HCT116 (cell line): ENCODE measurements around the gene UBE2M. TPM values are rescaled to one million over a fixed set of nuclear protein-coding genes. Genes with fewer than 3 reads are reported as not detected.

Source experiments
- ATAC-seq: fragments of 200-7000 bp; cut with Tn5 transposase; 2 replicates; pipeline ENCODE4 v1.9.1; 2020; ENCODE audit warnings: mild to moderate bottlenecking, moderate library complexity
- BruUV-seq: library from RNA; stranded (reverse); fragments of 400-500 nt; replicated peaks from 2 replicates; lab custom pipeline; 2021; lab: Mats Ljungman, UMichigan
- CTCF ChIA-PET: fragments of 300-600 bp; sonication (Branson Sonifier 250); formaldehyde crosslinking; loops from one replicate; lab custom pipeline; 2021; ENCODE audit warnings: antibody characterized with exemption; lab: Charles Lee
- POLR2A ChIA-PET: fragments of 300-600, 350-600 bp; sonication (Branson Sonifier 250); formaldehyde crosslinking; loops from one replicate; lab custom pipeline; 2021; ENCODE audit warnings: antibody characterized with exemption; lab: Charles Lee
- RAD21 ChIA-PET, 2 experiments: fragments of 300-600 bp; sonication (Branson Sonifier 250); formaldehyde crosslinking; loops; one replicate each; lab custom pipeline; 2023; ENCODE audit warnings: low total read pairs in 2 of 2; ENCODE audit not compliant: uncharacterized antibody in 2 of 2, unreplicated experiment in 2 of 2, low non-redundant PET in 1 of 2; lab: Charles Lee
- DNase-seq: peaks from one replicate; pipeline ENCODE4 v3.0.0-alpha.2; 2010; ENCODE audit warnings: low read depth, low spot score
- H2AFZ ChIP-seq: fragments of 200-600 bp; shearing (Covaris generic), sonication (generic); 2 replicates; pipeline ENCODE4 v1.6.1; 2017; ENCODE audit warnings: low read depth, mixed run types, mixed read lengths, antibody characterized with exemption, low read length; ENCODE audit not compliant: poor library complexity, severe bottlenecking
- H3K27ac ChIP-seq: 2 replicates; pipeline ENCODE4 v1.5.1; 2012; ENCODE audit warnings: low read depth, low read length
- H3K27me3 ChIP-seq: fragments of 200-600 bp; sonication (generic); 2 replicates; pipeline ENCODE4 v1.6.1; 2016; ENCODE audit warnings: mixed run types, low read length, mixed read lengths; ENCODE audit not compliant: insufficient read depth
- H3K36me3 ChIP-seq, 2 experiments: fragments of 200-500 bp in 1 of 2; fragments of 200-600 bp in 1 of 2; sonication (Bioruptor generic) in 1 of 2; sonication (generic) in 1 of 2; 2 replicates each; pipeline versions ENCODE4 v1.5.1 to v1.6.1; 2014 to 2016; ENCODE audit warnings: low read length in 2 of 2, inconsistent platforms in 1 of 2, mixed read lengths in 1 of 2, mixed run types in 1 of 2; ENCODE audit not compliant: insufficient read depth in 2 of 2, control insufficient read depth in 1 of 2
- H3K4me1 ChIP-seq, 2 experiments: fragments of 200-600 bp in 1 of 2; sonication (generic) in 1 of 2; 2 replicates each; pipeline versions ENCODE4 v1.5.1 to v1.6.1; 2012 to 2017; ENCODE audit warnings: low read length in 2 of 2, inconsistent platforms in 1 of 2, mild to moderate bottlenecking in 1 of 2, mixed read lengths in 1 of 2, mixed run types in 1 of 2, moderate library complexity in 1 of 2; ENCODE audit not compliant: insufficient read depth in 2 of 2, control insufficient read depth in 1 of 2
- H3K4me2 ChIP-seq: fragments of 200-600 bp; sonication (generic); 2 replicates; pipeline ENCODE4 v1.6.1; 2017; ENCODE audit warnings: mixed run types, low read length, mixed read lengths
- H3K4me3 ChIP-seq, 2 experiments: fragments of 200-600 bp in 1 of 2; sonication (generic) in 1 of 2; replicated peaks in 1 of 2; 2 replicates each; pipeline ENCODE4 v1.5.1; 2011 to 2016; ENCODE audit warnings: low read length in 2 of 2, control low read depth in 1 of 2, low read depth in 1 of 2, mild to moderate bottlenecking in 1 of 2, mixed read lengths in 1 of 2, mixed run types in 1 of 2
- H3K79me2 ChIP-seq: fragments of 200-600 bp; sonication (generic); 2 replicates; pipeline ENCODE4 v1.6.1; 2017; ENCODE audit warnings: mild to moderate bottlenecking, mixed run types, low read length, moderate library complexity, mixed read lengths; ENCODE audit not compliant: insufficient read depth
- H3K9ac ChIP-seq: fragments of 200-600 bp; sonication (generic); 2 replicates; pipeline ENCODE4 v1.6.1; 2016; ENCODE audit warnings: low read length, mixed read lengths
- H3K9me2 ChIP-seq: fragments of 200-600 bp; sonication (generic), shearing (Covaris generic); 2 replicates; pipeline ENCODE4 v1.6.1; 2017; ENCODE audit warnings: mixed run types, mild to moderate bottlenecking, moderate library complexity; ENCODE audit not compliant: insufficient read depth
- H3K9me3 ChIP-seq, 2 experiments: fragments of 200-500 bp in 1 of 2; fragments of 200-600 bp in 1 of 2; sonication (Bioruptor generic) in 1 of 2; sonication (generic) in 1 of 2; 2 replicates each; pipeline ENCODE4 v1.6.1; 2014 to 2017; ENCODE audit warnings: low read length in 2 of 2, mixed read lengths in 2 of 2, inconsistent platforms in 1 of 2, low read depth in 1 of 2, mild to moderate bottlenecking in 1 of 2, mixed run types in 1 of 2, moderate library complexity in 1 of 2; ENCODE audit not compliant: control insufficient read depth in 1 of 2, insufficient read depth in 1 of 2
- H4K20me1 ChIP-seq: fragments of 200-600 bp; sonication (generic), shearing (Covaris generic); 2 replicates; pipeline ENCODE4 v1.6.1; 2017; ENCODE audit warnings: mixed run types, mild to moderate bottlenecking, moderate library complexity; ENCODE audit not compliant: insufficient read depth
- ATF3 ChIP-seq: IDR thresholded peaks from 2 replicates; pipeline ENCODE4 v1.6.1; 2012
- EZH2 ChIP-seq: fragments of 200-600 bp; sonication (generic); IDR thresholded peaks from 2 replicates; pipeline ENCODE4 v1.6.1; 2017; ENCODE audit warnings: antibody characterized with exemption, mixed run types
- EZH2phosphoT487 ChIP-seq: fragments of 200-600 bp; IDR thresholded peaks from 2 replicates; pipeline ENCODE4 v1.6.1; 2018; ENCODE audit warnings: antibody characterized with exemption, borderline replicate concordance
- FOSL1 ChIP-seq: IDR thresholded peaks from 2 replicates; pipeline ENCODE4 v1.6.1; 2012; ENCODE audit warnings: low read depth
- JUND ChIP-seq: IDR thresholded peaks from 2 replicates; pipeline ENCODE4 v1.6.1; 2012
- MAX ChIP-seq: IDR thresholded peaks from 2 replicates; pipeline ENCODE4 v1.6.1; 2012
- POLR2A ChIP-seq: IDR thresholded peaks from 2 replicates; pipeline ENCODE4 v1.7.0; 2011; ENCODE audit warnings: borderline replicate concordance; ENCODE audit not compliant: insufficient read depth, insufficient read length; ENCODE audit errors: extremely low read depth
- SIN3A ChIP-seq: IDR thresholded peaks from 2 replicates; pipeline ENCODE4 v1.6.1; 2012; ENCODE audit warnings: low read depth
- SP1 ChIP-seq: IDR thresholded peaks from 2 replicates; pipeline ENCODE4 v1.6.1; 2012; ENCODE audit warnings: low read depth
- YY1 ChIP-seq: IDR thresholded peaks from 2 replicates; pipeline ENCODE4 v1.6.1; 2011; ENCODE audit warnings: low read length, low read depth, moderate library complexity, mild to moderate bottlenecking; ENCODE audit not compliant: insufficient replicate concordance; ENCODE audit errors: extremely low read depth
- ZNF274 ChIP-seq: fragments of 200-500 bp; sonication (Bioruptor generic); IDR thresholded peaks from 2 replicates; pipeline ENCODE4 v1.6.1; 2014; ENCODE audit warnings: mild to moderate bottlenecking, low read depth, low read length, inconsistent platforms
- intact Hi-C: fragments of 100-400 bp; cut with micrococcal nuclease; formaldehyde crosslinking; loops from 2 replicates; pipeline ENCODE4 v1.10.0; 2022
- total RNA-seq: library from RNA; stranded (reverse); gene quantifications from one replicate; pipeline ENCODE4 v1.2.1, GENCODE V29; 2021; ENCODE audit not compliant: unreplicated experiment
- TF ChIP-seq, protein P1 (sequence below), 3 experiments: fragments of 200-600 bp in 1 of 3; sonication (generic) in 1 of 3; IDR thresholded peaks in 2 of 3; conservative IDR thresholded peaks in 1 of 3; 2 replicates each; pipeline ENCODE4 v1.5.1; 2012 to 2017; ENCODE audit warnings: low read depth in 2 of 3, low read length in 2 of 3, antibody characterized with exemption in 1 of 3, borderline replicate concordance in 1 of 3, control low read depth in 1 of 3, mild to moderate bottlenecking in 1 of 3, mixed read lengths in 1 of 3, mixed run types in 1 of 3, moderate library complexity in 1 of 3; ENCODE audit not compliant: insufficient read depth in 1 of 3

Gene UBE2M
- total RNA-seq, 1 experiment from 2014 or later, result 120 TPM

DNA sequence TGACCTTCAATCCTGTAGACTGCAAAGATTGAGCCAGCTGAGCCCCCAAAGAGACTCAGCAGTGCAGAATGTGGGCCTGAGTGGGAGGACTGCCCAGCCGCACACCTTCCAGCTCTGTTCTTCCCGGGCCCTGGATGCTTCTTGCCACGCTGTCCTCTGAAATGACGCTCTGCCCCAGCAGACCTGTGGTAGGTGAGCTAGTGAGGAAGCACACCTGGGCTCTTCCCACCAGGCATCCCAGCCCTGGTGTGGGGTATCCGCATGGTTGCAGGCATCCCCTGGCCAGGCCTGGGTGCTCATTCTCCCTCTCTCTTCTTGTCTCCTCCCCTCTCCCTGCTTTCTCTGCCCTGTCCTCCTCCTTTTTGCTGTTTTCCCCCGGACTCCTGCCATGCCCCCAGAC lies 24.6 kb upstream of the UBE2M start:
- Histone ChIP-seq H3K79me2 (peaks cover 4% of the 10 kb centered on the region), H3K4me3 (no peak overlapping the region), H3K4me2 (no peak overlapping the region), H3K36me3 (peaks cover 0 to 4% of the 10 kb centered on the region in 2 experiments; a peak in 3 of 4 replicates), H3K27me3 (no peaks in the 10 kb centered on the region), H4K20me1 (no peaks in the 10 kb centered on the region), H3K27ac (no peak overlapping the region), H3K9ac (no peak overlapping the region), H2AFZ (no peak overlapping the region), H3K9me2 (no peaks in the 10 kb centered on the region), H3K9me3 (no peaks in the 10 kb centered on the region)
- no peak for ATAC-seq
- intact Hi-C loops, result no loop called here
- no TSS peak for BruUV-seq
- ChIA-PET POLR2A (no interaction called here), RAD21 (no interaction called here)
- TF ChIP-seq MAX (no peak), FOSL1 (no peak), EZH2 (no peak), ZNF274 (no peak), EZH2phosphoT487 (no peak)
- TF ChIP-seq, all 23 proteins: peak for 0
- DNase-seq, result no peak
- CTCF ChIA-PET, result no interaction called here
- peaks cover 3 to 9% of the 10 kb centered on the region in 2 experiments; a peak in 3 of 4 replicates for H3K4me1 ChIP-seq

GRCh38 chr19:58581227-58582141 lies 23.1 kb upstream of the UBE2M start:
- ATAC-seq, result peak; percentile 97
- H3K27ac ChIP-seq, result peak overlapping the region; percentile 52
- peaks cover 3 to 9% of the 10 kb centered on the region in 2 experiments; a peak in 3 of 4 replicates for H3K4me1 ChIP-seq
- peak overlapping the region; percentile 41; the same call in 1 of the 2 replicates for H3K9ac ChIP-seq
- peak; percentile 76 for DNase-seq
- no peak overlapping the region for H2AFZ ChIP-seq
- H3K27me3 ChIP-seq, result no peaks in the 10 kb centered on the region
- peaks cover 4% of the 10 kb centered on the region for H3K79me2 ChIP-seq
- ChIA-PET POLR2A (interaction anchor here (0.6 to 1.1 kb wide), 3 partner anchors 60 to 68 kb away, joined by 3 to 6 read pairs (median 4); partner anchors contain the start of gene ZBTB45), CTCF (interaction anchor here (1.2 to 2.0 kb wide), 3 partner anchors 9 to 68 kb away, joined by 3 to 17 read pairs (median 6); partner anchors contain the start of genes MZF1 and ZBTB45), RAD21 (interaction anchor here in 1 of 2 experiments (1.7 kb wide), 1 partner anchor 62 kb away, joined by 7 read pairs; the partner anchor contains the start of gene ZBTB45)
- no peak overlapping the region for H3K4me3 ChIP-seq
- H3K4me2 ChIP-seq, result peak overlapping the region; percentile 43
- peaks cover 0 to 4% of the 10 kb centered on the region in 2 experiments; a peak in 3 of 4 replicates for H3K36me3 ChIP-seq
- H3K9me3 ChIP-seq, result no peaks in the 10 kb centered on the region
- intact Hi-C loops, result no loop called here
- H3K9me2 ChIP-seq, result no peaks in the 10 kb centered on the region
- BruUV-seq, result no TSS peak
- H4K20me1 ChIP-seq, result no peaks in the 10 kb centered on the region
- TF ChIP-seq JUND (no peak), YY1 (peak; percentile 62), EZH2 (no peak), ZNF274 (no peak), ATF3 (no peak), SIN3A (no peak), POLR2A (no peak), SP1 (no peak)
- TF ChIP-seq, protein P1, sequence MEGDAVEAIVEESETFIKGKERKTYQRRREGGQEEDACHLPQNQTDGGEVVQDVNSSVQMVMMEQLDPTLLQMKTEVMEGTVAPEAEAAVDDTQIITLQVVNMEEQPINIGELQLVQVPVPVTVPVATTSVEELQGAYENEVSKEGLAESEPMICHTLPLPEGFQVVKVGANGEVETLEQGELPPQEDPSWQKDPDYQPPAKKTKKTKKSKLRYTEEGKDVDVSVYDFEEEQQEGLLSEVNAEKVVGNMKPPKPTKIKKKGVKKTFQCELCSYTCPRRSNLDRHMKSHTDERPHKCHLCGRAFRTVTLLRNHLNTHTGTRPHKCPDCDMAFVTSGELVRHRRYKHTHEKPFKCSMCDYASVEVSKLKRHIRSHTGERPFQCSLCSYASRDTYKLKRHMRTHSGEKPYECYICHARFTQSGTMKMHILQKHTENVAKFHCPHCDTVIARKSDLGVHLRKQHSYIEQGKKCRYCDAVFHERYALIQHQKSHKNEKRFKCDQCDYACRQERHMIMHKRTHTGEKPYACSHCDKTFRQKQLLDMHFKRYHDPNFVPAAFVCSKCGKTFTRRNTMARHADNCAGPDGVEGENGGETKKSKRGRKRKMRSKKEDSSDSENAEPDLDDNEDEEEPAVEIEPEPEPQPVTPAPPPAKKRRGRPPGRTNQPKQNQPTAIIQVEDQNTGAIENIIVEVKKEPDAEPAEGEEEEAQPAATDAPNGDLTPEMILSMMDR (IDR thresholded peaks at IDR 0.05 in 2 of 3, conservative IDR thresholded peaks at IDR 0.05 in 1 of 3; ENCODE audit: borderline replicate concordance in 1 of 3, insufficient read depth in 1 of 3, low read depth in 2 of 3, low read length in 2 of 3), result peak; percentile 99
